Activated CD8-positive, alpha-beta memory T cell treated with anti-CD3 and anti-CD28 coated beads for 24 hours (primary cell): Measurements from ENCODE around the gene CHPT1.

Source experiments
- DNase-seq: peaks from one replicate; pipeline ENCODE4 v3.0.0-alpha.2; 2020

CHPT1 gene

DNA sequence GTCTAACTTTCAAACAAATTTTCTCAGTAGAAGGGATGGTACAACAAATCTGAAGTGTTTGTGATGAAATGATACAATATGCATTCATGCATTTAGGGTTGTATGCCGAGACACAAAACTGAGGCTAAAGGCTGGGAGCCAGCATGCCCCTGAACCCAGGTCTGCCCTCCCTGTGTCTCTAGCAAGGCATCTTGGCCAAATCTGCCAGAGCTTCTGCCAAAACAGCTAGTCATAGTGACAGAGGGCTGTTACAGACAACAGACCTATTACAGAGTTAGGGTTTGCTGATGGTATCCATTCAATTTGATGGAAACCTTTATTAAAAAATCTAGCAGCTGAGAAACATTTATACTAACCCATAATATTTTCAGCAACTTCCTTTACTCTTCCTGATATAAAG lies 11.3 kb upstream of the CHPT1 start:
- no peak for DNase-seq

DNA sequence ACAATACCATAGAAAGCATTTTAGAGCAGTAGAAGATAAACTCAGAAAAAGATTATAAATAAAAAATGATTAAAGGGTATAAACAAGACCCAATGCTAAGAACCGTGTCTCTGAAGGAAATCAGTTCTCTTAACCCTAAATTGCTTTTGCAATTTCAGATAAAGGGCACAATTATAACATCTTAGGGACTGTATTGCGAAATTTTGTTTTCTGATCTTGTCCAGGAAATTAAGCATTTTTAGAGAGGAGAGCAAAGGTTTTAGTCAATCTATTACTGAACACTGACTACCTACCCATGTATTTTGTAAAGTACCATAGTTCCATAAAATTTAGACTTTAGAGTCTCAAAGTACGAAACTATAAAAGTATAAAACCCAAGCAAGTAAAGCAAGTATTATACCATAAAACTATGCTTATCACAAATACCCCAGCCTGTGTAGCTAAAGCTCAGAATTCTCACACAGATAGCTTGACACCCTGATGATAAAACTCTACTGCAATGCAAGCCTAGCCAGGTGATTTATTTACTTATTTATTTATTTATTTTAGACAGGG lies 6.8 kb upstream of the CHPT1 start:
- DNase-seq = no peak

DNA sequence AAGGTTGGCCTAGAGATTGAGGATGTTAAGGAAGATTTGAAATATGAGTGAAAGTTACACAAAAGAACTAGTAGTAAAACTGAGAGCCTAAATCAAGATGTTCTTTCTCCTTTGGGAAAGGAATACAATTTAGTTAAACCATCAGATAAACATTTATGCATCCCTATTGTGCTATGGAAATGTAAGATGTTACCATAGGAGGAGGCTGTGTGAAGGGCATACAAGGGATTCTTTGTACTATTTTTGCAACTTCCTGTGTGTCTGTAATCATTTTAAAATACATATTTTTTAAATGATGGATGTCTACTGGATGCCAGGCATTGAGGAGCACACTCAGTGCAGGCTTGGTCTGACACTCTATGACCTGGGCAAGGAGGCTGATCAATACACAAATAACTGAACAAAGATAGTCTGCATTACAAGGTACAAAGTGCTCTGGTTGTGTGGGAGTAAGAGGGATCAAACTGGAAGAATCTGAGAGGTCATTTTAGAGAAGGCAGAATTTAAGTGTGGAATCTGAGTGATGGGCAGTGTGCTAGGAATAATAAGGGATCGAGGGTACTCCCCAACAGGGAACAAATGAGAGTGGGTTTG lies 5.8 kb upstream of the CHPT1 start:
- no peak for DNase-seq

DNA sequence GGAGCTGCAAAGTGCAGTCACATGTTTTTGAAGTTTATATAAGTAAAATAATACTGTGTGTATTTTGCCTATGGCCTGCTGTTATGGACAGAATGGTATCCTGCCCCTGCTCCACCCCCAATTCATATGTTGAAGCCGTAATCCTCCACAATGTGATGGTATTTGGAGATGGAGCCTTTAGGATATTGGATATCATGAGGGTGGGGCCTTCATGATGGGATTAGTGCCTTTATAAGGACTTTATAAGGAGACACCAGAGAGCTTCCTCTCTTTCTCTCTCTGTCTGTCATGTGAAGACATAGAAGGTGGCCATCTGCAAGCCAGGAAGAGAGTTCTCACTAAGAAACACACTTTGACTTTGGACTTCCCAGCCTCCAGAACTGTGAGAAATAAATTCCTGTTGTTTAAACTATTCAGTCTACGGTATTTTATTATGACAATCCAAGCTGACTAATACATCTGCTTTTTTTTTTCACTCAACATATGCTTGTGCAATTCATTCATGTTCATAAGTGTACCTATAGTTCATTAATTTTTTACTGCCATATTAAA lies 3.1 kb upstream of the CHPT1 start:
- DNase-seq = no peak

DNA sequence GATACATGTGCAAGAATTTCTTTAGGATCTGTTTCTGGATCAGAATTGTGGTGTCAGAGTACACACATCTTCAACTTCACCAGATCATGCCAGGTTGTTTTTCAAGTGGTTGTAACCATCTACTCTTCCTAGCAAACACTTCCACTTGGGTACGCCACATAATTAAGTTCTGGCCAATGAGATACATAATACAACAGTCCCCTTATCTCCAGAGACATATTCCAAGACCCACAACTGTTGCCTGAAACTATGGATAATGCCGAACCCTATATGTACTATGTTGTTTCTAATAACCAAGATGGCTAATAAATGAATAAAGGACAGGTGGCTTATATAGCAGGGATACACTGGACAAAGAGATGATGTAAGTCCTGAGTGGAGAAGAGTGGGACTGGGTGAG lies 2.5 kb upstream of the CHPT1 start:
- DNase-seq = no peak

DNA sequence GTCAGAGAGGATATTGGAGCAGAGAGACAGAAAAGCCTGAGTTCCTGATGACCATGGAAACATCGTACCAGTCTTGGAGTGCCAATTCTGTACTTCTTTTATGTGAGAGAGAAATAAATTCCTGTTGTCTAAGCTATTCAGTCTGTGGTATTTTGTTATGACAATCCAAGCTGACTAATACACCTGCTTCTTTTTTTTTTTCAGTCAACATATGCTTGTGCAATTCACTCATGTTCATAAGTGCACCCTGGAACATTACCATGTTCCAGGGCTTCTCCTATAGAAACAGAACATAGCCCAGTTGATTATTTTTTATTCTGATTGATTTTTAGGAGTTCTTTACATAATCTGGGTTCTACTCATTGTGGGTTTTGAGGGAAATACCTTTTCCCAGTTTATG lies 1.7 kb upstream of the CHPT1 start:
- no peak for DNase-seq

DNA sequence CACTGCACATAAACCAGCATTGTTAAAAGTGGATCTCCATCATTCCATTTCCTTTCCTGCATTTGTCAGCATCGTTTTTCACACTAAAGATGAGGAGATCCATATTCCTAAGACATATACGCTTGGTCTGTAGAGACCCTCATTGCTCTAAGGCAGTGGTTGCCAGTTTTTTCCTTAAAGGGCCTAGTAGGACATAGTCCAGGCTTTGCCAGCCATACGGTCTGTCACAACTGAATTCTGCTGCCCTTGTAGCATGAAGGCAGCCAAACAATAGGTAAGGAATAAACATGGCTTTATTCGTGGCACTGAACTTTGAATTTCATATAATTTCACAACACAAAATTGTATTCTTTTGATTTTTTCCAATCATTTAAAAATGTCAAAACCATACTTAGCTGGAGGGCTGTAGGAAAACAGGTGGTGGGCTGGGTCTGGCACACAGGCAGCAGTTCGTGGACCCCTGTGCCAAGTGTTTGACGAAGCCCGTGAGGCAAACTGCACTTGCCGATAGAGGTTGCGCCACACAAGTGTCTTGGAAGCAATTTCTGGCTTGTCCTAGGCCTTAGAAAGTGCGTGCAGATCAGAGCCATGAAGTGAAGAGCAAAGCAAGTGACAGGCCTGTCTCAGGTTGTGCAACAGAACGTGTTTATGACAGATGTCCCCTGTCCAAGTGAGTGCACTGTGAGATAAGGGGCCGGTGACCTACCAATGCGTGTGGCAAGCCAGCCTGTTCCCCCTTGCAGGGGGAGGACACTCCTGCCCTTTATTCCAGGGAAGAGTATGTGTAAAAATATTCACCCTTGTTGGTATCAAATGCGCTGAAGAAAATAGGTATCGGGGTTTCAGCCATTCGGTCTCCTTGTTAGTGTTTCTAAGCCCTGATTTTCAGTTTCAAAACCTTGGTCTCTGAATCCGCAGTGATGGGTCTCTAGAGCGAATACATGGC lies 916 bp upstream of the CHPT1 start:
- peak; percentile 62 for DNase-seq

DNA sequence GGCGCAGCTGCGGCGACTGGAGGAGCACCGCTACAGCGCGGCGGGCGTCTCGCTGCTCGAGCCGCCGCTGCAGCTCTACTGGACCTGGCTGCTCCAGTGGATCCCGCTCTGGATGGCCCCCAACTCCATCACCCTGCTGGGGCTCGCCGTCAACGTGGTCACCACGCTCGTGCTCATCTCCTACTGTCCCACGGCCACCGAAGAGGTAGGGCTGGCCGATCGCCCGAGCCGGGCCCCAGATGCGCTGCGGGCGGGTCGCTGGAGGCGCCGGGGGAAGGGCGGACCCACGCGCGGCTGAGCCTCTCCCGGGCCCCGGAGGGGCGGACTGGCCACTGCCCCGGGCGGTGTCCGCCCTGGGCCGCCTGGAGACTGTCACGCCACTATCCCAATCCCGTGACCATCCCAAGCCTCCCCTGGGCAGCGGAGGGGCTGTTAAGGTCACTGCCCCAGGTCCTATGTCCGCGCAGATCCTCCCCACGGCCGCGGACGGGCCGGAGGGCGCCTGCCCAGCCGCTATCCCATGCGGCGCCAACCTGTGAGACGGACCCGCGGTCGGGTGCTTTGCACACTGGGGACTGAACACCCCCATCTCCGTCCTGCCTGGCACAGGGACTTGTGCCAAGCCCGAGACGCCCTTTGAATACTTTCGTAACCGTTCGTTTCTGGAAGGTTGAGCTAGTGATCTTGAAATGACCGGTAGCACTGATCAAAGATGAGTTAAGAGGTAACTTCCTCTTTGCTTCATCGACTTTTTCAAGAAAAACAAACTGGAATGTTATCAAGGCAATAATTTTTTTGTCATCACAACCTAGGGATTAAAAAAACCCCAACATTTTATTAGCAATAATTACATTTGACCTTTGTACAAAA lies 725 bp downstream of the CHPT1 start:
- no peak for DNase-seq

DNA sequence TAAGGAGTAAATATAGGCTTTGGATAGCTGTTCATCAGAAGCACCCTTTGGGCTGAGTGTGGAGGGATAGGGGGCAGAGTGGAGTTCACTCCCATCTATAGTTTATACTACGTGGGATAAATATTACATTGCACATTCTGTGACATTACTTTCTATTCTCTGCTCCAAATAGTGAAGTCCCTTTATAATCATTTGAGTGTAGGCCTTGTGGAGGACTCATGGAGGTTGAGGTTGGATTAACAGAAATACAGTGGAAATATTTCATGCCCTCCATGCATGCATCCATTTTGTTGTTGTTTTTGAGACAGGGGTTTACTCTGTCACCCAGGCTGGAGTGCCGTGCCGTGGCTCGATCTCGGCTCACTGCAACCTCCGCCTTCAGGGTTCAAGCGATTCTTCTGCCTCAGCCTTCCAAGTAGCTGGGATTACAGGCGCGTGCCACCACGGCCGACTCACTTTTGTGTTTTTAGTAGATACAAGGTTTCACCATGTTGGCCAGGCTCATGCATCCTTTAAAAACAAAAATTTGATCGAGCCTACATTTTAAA lies 1.4 kb downstream of the CHPT1 start:
- no peak for DNase-seq

DNA sequence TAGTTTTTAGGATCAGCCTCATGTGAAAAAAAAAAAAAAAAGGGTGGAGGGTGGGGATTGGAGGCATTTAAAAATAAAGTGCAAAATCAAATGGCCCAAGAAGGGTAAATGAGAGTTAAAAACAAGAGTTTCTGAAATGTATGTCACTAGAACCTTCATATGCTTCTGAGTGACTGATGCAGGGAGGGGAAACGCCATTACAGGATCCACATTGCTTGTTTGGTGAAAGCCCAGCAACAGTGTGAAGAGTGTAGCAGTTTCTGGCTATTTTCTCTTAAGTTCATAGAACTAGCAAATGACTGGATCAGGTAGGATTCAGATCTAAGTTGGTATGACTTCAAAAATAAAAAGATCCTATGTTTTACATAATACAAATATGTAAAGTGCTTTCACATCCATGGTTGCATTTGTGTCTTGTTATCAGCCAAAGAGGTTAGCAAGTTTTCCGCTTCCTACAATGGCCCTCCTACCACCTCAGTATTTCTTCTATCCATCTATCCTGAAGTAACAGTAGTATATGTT lies 2.9 kb downstream of the CHPT1 start:
- no peak for DNase-seq

DNA sequence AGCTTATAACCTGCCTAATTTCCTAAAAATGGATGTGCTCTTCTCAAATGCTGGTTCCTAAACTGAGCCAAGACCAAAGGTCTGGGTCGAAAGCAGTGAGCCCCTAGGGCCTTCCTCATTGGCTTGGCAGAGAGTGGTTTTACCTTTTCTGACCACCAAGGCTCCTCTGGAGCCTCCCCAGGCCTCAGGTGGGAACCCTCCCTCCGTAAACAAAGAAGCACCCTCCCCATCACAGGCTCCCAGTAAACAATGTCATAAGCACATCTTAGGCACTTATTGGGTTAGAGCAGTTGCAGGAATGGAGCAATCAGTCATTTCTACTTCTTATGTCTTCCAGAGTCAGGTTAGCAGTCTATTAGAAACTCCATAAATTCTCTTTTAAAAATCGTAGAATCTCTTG lies 6.0 kb downstream of the CHPT1 start:
- no peak for DNase-seq

DNA sequence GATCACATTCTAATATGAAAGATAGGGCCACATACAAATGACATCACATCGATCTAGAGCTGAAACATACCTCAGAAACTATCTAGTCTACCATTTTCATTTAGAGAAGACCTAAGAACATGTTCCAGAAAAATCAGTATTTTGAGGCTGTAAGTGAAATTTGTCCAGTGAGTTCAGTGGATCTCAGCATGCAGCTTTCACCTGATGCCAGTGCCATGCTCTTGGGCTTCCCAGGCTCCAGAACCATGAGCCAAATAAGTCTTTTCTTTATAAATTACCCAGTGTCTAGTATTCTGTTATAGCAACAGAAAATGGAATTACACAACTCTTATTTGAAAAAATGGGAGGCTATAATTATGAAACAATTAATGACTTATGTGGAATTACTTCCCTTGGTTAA lies 9.0 kb downstream of the CHPT1 start:
- DNase-seq = no peak

DNA sequence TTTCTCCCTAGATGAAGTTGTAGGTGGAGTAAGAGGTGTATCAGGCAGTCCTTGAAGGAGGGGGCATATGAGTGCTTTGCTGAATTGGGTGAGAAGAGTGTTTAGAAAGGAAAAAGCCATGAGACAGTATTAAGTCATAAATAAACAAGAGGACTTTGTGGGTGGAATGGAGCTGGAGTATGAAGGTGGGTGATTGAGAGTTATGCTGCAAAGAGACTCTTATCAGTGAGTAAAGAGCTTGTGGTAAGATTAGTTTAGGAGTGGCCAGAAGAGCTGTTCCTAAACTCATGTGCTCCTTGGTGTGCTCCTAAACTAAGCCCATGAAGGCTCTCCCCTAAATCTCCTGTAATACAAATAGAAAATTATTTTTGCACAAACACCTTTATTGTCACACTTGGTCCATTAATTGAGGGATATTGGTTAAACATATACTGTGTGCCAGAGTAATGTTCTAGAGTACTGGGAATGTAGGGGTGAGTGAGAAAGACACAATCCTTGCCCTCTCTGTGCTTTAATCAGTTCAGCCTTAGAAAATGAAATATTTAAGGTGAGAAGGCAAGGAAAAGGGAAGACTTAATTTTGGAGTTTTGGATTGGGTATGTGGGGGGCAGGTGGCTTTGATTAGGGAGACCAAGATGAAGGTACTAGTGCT lies 9.8 kb downstream of the CHPT1 start:
- DNase-seq = no peak

DNA sequence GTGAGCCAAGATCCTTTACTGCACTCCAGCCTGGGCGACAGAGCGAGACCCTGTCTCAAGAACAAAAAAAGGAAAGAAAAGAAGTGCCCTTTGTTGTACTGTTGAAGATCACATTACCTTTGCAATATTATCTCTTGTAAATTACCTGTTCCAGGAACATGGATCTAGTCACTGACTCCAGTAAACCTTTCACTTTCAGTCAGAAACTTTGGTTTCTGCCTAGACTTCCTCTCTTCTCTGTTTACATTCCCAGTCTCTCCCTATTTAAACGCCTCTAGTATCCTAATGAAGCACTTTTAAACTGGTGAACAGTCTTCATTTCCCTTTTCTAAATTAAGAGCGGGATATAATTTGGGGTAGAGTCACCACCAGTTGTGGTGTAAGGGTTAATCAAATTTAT lies 12.8 kb downstream of the CHPT1 start:
- DNase-seq = no peak

DNA sequence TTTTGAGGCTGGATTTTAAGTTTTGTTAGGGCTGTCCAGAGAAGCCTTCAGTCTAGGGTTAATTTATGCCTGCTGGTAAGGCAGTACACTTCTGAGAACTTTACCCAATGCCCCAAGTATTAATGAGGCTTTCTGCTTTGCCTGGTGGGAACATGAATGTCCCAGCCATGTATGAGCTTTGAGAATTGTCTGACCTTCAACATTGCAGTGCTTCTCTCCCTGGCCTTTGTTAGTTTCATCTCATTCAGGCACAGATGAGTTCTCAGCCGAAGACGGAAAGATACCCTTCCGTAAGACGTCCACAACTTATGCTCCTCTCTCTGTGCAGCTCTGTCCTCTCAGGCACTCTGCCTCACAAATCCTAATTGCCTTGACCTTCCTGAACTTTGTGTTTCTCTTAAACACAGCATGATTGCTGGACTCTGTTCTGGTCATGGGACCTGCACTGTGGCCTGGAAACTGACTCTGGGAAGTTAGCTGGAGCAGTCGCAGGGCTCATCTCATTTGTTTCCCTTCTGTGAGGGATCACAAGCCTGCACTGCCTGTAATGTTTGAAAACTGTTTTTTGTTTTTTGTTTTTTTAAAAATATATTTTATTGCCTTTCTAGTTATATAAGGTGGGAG lies 15.7 kb downstream of the CHPT1 start:
- DNase-seq = no peak

DNA sequence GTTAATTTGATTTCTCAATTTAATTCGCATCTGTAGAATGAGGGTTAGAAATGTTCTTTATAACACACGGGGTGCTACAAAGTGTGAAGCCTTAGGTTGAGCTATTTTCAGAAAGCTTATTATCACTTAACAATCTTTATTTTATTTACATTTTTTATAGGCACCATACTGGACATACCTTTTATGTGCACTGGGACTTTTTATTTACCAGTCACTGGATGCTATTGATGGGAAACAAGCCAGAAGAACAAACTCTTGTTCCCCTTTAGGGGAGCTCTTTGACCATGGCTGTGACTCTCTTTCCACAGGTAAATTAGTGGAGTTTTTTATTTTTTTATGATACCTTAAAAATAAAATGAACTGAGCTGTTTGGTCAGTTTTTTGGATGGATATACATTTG lies 16.5 kb downstream of the CHPT1 start:
- DNase-seq = no peak

DNA sequence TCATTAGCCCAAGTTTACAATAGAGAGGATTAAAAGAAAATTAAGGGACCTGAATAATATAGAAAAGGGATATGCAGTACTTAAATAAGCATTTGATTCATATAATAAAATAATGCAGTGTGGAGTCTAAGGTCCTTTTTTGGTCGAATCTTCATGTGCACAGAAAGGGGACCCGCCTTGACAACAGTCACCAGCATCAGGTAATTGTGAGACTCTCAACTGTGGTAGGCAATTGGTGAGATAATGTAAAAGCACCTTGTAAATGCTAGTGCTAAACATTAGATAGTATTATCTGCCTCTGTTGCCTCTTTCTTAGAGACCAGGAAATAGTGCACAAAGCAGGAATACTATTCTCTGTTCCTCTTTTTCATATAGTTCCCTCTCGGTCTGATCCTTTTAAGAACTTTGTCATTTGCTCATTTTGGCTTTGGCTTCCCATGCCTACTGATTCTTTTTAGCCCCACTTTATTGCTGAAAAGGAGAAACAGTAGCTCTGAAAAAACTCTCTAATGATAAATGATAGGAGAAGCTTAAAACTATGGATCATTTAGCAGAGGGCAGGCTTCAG lies 17.5 kb downstream of the CHPT1 start:
- DNase-seq = no peak

DNA sequence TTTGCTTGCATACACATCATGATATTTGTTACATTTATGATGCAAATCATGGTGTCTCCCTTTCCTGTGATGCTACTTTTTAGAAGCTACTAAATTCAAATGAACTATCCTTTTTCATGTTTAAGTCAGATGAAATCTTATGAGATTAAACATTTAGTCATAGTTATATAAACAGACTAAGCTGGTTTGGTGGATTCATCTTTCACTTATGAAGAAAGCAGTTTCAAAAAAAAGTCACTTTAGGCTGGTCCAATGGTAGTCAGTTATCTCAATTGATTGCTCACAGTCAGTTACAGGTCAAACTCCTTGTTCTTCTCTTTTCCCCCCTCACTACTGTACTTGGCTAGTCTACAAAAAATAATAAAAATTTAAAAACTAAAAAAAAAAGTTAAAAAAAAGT lies 22.1 kb downstream of the CHPT1 start:
- no peak for DNase-seq

DNA sequence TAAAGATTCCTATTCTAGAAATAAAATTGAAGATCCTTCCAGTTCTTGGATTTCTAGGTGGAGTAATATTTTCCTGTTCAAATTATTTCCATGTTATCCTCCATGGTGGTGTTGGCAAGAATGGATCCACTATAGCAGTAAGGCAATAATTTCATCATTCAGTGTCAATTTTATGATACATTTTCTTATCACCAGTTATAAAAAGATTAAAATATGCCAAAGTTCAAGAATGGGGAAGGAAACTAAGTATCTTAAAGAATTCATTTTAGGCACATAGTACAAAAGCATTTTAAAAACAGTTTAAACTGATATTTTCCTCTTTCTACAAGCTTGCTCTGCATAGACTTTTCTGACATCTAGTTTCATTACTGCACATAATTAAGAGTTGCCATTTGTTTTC lies 22.7 kb downstream of the CHPT1 start:
- no peak for DNase-seq

DNA sequence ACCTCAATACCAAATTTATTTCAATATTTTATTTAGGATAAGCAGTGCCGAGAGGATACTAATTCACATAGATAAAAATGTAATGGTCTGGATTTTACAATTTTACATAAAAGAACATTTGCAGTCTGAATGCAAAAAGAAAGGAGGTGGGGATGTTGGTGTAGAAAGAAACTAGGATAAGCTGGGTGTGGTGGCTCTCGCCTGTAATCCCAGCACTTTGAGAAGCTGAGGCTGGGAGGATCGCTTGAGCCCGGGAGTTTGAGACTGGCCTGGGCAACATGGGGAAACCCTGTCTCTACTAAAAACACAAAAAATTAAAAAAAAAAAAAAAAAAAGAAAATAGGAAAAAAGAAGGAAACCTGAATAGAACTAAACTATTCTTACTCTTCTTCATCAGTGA lies 25.0 kb downstream of the CHPT1 start:
- no peak for DNase-seq

DNA sequence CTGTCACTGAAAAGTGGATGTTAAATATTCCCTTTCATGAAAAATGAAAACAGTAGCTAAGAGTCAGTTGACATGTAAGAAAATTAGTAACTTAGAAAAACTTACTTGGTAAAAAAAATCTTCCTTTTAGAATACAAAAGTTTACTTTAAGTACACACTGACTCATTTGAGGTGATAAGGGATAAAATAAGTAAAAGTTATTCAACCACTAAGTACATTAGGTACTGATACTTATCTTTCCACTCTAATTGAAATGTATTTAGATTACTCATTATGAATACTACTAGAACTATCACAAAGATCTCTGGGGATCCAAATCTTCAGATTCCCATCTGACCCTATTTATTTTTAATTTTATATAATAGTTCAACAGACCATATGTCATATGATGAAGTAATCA lies 29.7 kb downstream of the CHPT1 start:
- DNase-seq = no peak
